ENCODE data around the gene RAB40C.

The RAB40C gene

DNA sequence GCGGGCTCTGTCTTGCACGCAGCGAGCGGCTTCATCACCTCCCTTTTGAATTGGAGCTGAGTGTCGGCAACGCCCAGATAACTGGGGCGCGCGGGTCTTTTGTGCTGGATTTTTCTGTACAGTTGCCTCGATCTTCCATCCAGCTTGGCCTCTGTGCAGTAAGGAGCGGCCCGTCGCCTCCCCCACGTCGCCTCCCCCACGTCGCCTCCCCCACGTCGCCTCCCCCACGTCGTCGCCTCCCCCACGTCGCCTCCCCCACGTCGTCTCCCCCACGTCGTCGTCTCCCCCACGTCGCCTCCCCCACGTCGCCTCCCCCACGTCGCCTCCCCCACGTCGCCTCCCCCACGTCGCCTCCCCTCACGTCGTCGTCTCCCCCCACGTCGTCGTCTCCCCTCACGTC lies 45.3 kb upstream of the RAB40C start:
- no peak overlapping the region for H3K27ac ChIP-seq (replicated peaks)
- H3K4me3 ChIP-seq (replicated peaks; ENCODE audit: insufficient read depth, low read length), result no peak overlapping the region
- no peak for DNase-seq (ENCODE audit: low read depth in 1 of 2, low spot score in 1 of 2)
- H3K27me3 ChIP-seq (ENCODE audit: insufficient read depth, poor library complexity, severe bottlenecking), result no peaks in the 10 kb centered on the region
- no peak for TF ChIP-seq CTCF (IDR thresholded peaks at IDR 0.05; ENCODE audit: insufficient read depth, low read length)

GRCh38 chr16:546909-547770 lies 42.7 kb upstream of the RAB40C start:
- Histone ChIP-seq H3K27ac (replicated peaks) (peak overlapping the region; percentile 61), H3K27me3 (ENCODE audit: insufficient read depth, poor library complexity, severe bottlenecking) (no peaks in the 10 kb centered on the region), H3K4me3 (replicated peaks; ENCODE audit: insufficient read depth, low read length) (peak overlapping the region; percentile 6; the same call in 1 of the 2 replicates)
- TF ChIP-seq SPI1 (IDR thresholded peaks at IDR 0.05; ENCODE audit: borderline replicate concordance, low read depth) (peak; percentile 30; the same call in 1 of the 2 replicates), CTCF (IDR thresholded peaks at IDR 0.05; ENCODE audit: insufficient read depth, low read length) (peak; percentile 86), POLR2AphosphoS5 (IDR thresholded peaks at IDR 0.05; ENCODE audit: low read depth) (peak; percentile 94), GABPA (IDR thresholded peaks at IDR 0.05; ENCODE audit: low read depth) (peak; percentile 94)
- TF ChIP-seq, protein P1, sequence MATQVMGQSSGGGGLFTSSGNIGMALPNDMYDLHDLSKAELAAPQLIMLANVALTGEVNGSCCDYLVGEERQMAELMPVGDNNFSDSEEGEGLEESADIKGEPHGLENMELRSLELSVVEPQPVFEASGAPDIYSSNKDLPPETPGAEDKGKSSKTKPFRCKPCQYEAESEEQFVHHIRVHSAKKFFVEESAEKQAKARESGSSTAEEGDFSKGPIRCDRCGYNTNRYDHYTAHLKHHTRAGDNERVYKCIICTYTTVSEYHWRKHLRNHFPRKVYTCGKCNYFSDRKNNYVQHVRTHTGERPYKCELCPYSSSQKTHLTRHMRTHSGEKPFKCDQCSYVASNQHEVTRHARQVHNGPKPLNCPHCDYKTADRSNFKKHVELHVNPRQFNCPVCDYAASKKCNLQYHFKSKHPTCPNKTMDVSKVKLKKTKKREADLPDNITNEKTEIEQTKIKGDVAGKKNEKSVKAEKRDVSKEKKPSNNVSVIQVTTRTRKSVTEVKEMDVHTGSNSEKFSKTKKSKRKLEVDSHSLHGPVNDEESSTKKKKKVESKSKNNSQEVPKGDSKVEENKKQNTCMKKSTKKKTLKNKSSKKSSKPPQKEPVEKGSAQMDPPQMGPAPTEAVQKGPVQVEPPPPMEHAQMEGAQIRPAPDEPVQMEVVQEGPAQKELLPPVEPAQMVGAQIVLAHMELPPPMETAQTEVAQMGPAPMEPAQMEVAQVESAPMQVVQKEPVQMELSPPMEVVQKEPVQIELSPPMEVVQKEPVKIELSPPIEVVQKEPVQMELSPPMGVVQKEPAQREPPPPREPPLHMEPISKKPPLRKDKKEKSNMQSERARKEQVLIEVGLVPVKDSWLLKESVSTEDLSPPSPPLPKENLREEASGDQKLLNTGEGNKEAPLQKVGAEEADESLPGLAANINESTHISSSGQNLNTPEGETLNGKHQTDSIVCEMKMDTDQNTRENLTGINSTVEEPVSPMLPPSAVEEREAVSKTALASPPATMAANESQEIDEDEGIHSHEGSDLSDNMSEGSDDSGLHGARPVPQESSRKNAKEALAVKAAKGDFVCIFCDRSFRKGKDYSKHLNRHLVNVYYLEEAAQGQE (IDR thresholded peaks at IDR 0.05; ENCODE audit: insufficient replicate concordance, low read depth), result no peak
- peak; percentile 95 to 99 for DNase-seq (ENCODE audit: low read depth in 1 of 2, low spot score in 1 of 2)

DNA sequence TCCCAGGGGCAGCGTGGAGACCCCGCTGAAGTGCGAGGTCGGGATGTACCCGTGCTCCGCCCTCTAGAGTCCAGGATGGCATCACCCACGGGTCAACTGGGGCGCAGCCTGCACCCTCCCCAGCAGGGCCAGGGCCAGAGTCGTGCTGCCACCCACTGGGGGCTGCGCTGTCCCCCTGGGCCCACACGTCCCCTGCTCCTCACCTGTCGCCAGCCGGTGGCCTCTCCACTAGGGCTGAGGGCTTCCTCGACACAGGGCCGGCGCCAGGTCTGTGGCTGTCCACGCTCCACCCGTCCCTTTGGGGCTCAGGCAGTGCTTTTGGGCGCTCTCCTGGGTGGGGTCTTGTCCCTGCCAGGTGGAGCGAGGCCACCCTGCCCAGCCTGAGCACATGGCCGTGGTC lies 41.3 kb upstream of the RAB40C start:
- no peak for DNase-seq (ENCODE audit: low read depth in 1 of 2, low spot score in 1 of 2)
- Histone ChIP-seq H3K27ac (replicated peaks) (no peak overlapping the region), H3K27me3 (ENCODE audit: insufficient read depth, poor library complexity, severe bottlenecking) (no peaks in the 10 kb centered on the region), H3K4me3 (replicated peaks; ENCODE audit: insufficient read depth, low read length) (no peak overlapping the region)
- TF ChIP-seq, protein P1 (IDR thresholded peaks at IDR 0.05; ENCODE audit: insufficient replicate concordance, low read depth), result no peak
- TF ChIP-seq GABPA (IDR thresholded peaks at IDR 0.05; ENCODE audit: low read depth) (no peak), CTCF (IDR thresholded peaks at IDR 0.05; ENCODE audit: insufficient read depth, low read length) (no peak), SPI1 (IDR thresholded peaks at IDR 0.05; ENCODE audit: borderline replicate concordance, low read depth) (no peak), POLR2AphosphoS5 (IDR thresholded peaks at IDR 0.05; ENCODE audit: low read depth) (no peak)

Measured in HL-60 (cell line).